T47D (cell line): ENCODE results near the gene AP1M1.
"Not testable (repeated sequence)": the region's sequence is repeated elsewhere in the genome, so short reads cannot be mapped to it uniquely, and the experiment has no call there.

ENCODE experiments used
- DNase-seq, 2 experiments: peaks; one replicate each; pipeline versions ENCODE4 v3.0.0 to v3.0.0-alpha.2; 2011 to 2012; ENCODE audit warnings: low read depth in 1 of 2, low spot score in 1 of 2
- JUND ChIP-seq: IDR thresholded peaks from 2 replicates; pipeline ENCODE4 v1.6.1; 2012; ENCODE audit warnings: low read depth
- in situ Hi-C: cut with HindIII; loops from 2 replicates; pipeline ENCODE4 v1.10.0; 2016; ENCODE audit warnings: low sequenced_read_pairs, low pct_unique_long_range_greater_than_20kb

Gene AP1M1

GRCh38 chr19:16164222-16164890, 33.4 kb upstream of the AP1M1 start:
- in situ Hi-C loops: no loop called here
- no peak for TF ChIP-seq JUND
- no peak for DNase-seq

- no peak for TF ChIP-seq JUND
- DNase-seq: no peak
- in situ Hi-C loops: no loop called here
Observed at GRCh38 chr19:16166417-16166816, 31.3 kb upstream of the AP1M1 start.

- no peak for DNase-seq
- in situ Hi-C loops: no loop called here
Observed at GRCh38 chr19:16167055-16167454, 30.7 kb upstream of the AP1M1 start.

GRCh38 chr19:16168465-16169081, 29.1 kb upstream of the AP1M1 start:
- TF ChIP-seq JUND: no peak
- DNase-seq: peak in 1 of 2 experiments; percentile 25
- in situ Hi-C loops: no loop called here

More at GRCh38 chr19:16167055-16167454, 30.7 kb upstream of the AP1M1 start:
- TF ChIP-seq JUND: no peak

GRCh38 chr19:16170134-16170533, 27.6 kb upstream of the AP1M1 start:
- in situ Hi-C loops: no loop called here
- no peak for DNase-seq
- TF ChIP-seq JUND: no peak

GRCh38 chr19:16175954-16176353, 21.8 kb upstream of the AP1M1 start:
- no peak for DNase-seq
- TF ChIP-seq JUND: no peak
- in situ Hi-C loops: no loop called here

- in situ Hi-C loops: not testable (repeated sequence)
Observed at GRCh38 chr19:16178866-16179265, 18.8 kb upstream of the AP1M1 start.

GRCh38 chr19:16180611-16181010, 17.1 kb upstream of the AP1M1 start:
- no peak for TF ChIP-seq JUND
- in situ Hi-C loops: no loop called here
- DNase-seq: no peak

More at GRCh38 chr19:16178866-16179265, 18.8 kb upstream of the AP1M1 start:
- DNase-seq: not testable (repeated sequence)

- TF ChIP-seq JUND: no peak
- in situ Hi-C loops: no loop called here
- DNase-seq: no peak
Observed at GRCh38 chr19:16184665-16185122, 13.0 kb upstream of the AP1M1 start.

GRCh38 chr19:16185123-16185767, 12.5 kb upstream of the AP1M1 start, which contains the start of gene FAM32A:
FAM32A (plus strand) TSS chr19:16185410; CDS start chr19:16185443, 33 bp downstream.
- in situ Hi-C loops: no loop called here
- TF ChIP-seq JUND: no peak
- peak; percentile 94 to 98 for DNase-seq

- TF ChIP-seq JUND: no peak
- in situ Hi-C loops: no loop called here
- DNase-seq: no peak
Observed at GRCh38 chr19:16185768-16186123, 12.0 kb upstream of the AP1M1 start.

- DNase-seq: no peak
- in situ Hi-C loops: no loop called here
- TF ChIP-seq JUND: no peak
Observed at GRCh38 chr19:16188521-16188920, 9.2 kb upstream of the AP1M1 start.

- no peak for DNase-seq
- in situ Hi-C loops: no loop called here
- no peak for TF ChIP-seq JUND
Observed at GRCh38 chr19:16190198-16190597, 7.5 kb upstream of the AP1M1 start.
